Anterior cingulate cortex (tissue), 58 donors: ENCODE data around the gene OXA1L.

Experiments used
- DNase-seq, 58 donors: peaks; one replicate each; lab custom pipeline; 2025; lab: John Stamatoyannopoulos, UW

OXA1L gene

DNA sequence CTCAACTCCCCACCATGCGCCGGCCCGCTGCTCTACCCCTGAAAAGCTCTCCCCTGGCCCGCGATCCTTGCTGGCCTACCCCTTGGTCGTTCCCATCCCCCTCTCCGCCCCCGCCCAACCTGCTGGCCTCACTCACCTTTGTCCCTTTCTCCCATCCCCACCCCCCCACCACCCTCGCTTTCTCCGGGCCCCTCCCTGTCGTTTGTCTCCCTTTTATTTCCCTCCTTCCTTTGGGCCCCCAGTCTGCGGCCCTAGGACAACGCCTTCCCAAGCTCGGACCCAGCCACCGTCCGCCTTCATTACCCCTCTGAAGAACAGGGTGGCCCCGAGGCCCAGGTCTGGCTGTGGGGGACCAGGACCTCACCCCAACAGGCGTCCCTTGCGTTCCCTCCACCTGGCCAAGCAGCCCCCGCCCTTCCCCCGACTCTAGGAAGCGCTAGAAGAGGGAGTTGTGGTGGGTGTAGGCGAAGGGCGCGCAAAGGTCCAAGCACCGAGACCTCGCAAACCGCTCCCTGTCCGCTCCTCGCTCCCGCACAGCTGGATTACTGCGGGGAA lies 55.6 kb downstream of the OXA1L start:
- no peak for DNase-seq
